LNCaP clone FGC (cell line): ENCODE data around the gene SHQ1.

ENCODE experiments used
- DNase-seq: peaks from one replicate; pipeline ENCODE4 v3.0.0-alpha.2; 2011; ENCODE audit warnings: low read depth
- H3K4me3 ChIP-seq: 2 replicates; pipeline ENCODE4 v1.5.1; 2011; ENCODE audit warnings: mild to moderate bottlenecking, low read depth, low read length, control low read depth
- TF ChIP-seq, protein P1 (sequence below): IDR thresholded peaks from 2 replicates; pipeline ENCODE4 v1.5.1; 2012; ENCODE audit warnings: mild to moderate bottlenecking; ENCODE audit not compliant: control insufficient read depth, insufficient read depth; ENCODE audit errors: extremely low read depth

SHQ1 gene

GRCh38 chr3:72811571-72811970, 36.7 kb downstream of the SHQ1 start:
- TF ChIP-seq, protein P1, sequence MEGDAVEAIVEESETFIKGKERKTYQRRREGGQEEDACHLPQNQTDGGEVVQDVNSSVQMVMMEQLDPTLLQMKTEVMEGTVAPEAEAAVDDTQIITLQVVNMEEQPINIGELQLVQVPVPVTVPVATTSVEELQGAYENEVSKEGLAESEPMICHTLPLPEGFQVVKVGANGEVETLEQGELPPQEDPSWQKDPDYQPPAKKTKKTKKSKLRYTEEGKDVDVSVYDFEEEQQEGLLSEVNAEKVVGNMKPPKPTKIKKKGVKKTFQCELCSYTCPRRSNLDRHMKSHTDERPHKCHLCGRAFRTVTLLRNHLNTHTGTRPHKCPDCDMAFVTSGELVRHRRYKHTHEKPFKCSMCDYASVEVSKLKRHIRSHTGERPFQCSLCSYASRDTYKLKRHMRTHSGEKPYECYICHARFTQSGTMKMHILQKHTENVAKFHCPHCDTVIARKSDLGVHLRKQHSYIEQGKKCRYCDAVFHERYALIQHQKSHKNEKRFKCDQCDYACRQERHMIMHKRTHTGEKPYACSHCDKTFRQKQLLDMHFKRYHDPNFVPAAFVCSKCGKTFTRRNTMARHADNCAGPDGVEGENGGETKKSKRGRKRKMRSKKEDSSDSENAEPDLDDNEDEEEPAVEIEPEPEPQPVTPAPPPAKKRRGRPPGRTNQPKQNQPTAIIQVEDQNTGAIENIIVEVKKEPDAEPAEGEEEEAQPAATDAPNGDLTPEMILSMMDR = peak; percentile 14; the same call in 1 of the 2 replicates
- DNase-seq = no peak
- H3K4me3 ChIP-seq = no peak overlapping the region

- DNase-seq = no peak
- H3K4me3 ChIP-seq = no peak overlapping the region
- TF ChIP-seq, protein P1 = no peak
Observed at GRCh38 chr3:72810659-72811434, 37.4 kb downstream of the SHQ1 start.

DNA sequence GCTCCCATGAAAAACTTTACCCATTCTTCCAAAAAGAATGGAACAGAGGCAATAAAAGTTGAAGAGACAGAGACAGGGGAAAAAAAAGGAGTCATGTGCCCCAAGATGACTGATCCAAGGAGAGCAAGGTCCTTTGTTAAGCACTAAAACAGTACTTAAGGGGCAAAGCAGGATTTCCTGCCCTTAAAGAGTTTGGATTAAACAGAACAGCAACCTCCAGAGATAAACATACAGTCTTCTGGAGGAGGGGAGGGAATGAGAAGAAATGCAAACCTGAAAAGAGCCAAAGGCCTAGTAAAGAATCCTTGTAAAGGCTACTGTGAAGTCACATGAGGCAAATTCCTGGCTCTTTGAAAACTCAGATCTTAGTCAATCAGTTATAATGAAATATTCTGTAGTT, 38.2 kb downstream of the SHQ1 start:
- no peak overlapping the region for H3K4me3 ChIP-seq
- DNase-seq = no peak
- TF ChIP-seq, protein P1 = no peak

DNA sequence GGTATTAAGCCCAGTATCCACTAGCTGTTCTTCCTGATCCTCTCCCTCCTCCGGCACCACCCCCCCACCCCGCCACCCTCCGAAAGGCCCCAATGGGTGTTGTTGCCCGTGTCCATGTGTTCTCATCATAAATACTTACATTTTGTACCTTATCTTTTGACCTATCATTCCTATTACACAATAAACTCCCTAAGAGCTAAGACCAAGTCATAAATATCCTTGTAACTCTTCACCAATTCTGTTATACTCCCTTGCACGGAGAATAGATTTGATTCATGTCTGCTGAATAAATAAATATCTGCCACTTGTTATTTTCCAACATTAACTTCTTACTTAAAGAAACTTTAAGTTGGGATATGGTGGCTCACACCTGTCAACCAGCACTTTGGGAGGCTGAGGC, 43.9 kb downstream of the SHQ1 start:
- no peak overlapping the region for H3K4me3 ChIP-seq
- TF ChIP-seq, protein P1 = no peak
- DNase-seq = no peak

- DNase-seq = no peak
- no peak overlapping the region for H3K4me3 ChIP-seq
- TF ChIP-seq, protein P1 = no peak
Observed at GRCh38 chr3:72803573-72803972, 44.7 kb downstream of the SHQ1 start.

- no peak overlapping the region for H3K4me3 ChIP-seq
- no peak for DNase-seq
- TF ChIP-seq, protein P1 = no peak
Observed at GRCh38 chr3:72802001-72802400, 46.2 kb downstream of the SHQ1 start.

GRCh38 chr3:72800869-72801268, 47.4 kb downstream of the SHQ1 start:
- DNase-seq = no peak

More at GRCh38 chr3:72800869-72801268, 47.4 kb downstream of the SHQ1 start:
- no peak overlapping the region for H3K4me3 ChIP-seq
- TF ChIP-seq, protein P1 = no peak
